ENCODE data around the gene SLC25A33.

The SLC25A33 gene

GRCh38 chr1:9603307-9603706 lies 64.0 kb downstream of the SLC25A33 start:
- Histone ChIP-seq H3K27me3 (ENCODE audit: insufficient read depth, low read length, poor library complexity) (no peaks in the 10 kb centered on the region), H2BK15ac (replicated peaks; ENCODE audit: low read depth) (no peak overlapping the region), H3K36me3 (ENCODE audit: control insufficient read depth, insufficient read depth, low read length) (peaks cover 5% of the 10 kb centered on the region), H2AK5ac (ENCODE audit: low read length) (no peak overlapping the region), H3K4ac (ENCODE audit: low read depth, low read length) (no peak overlapping the region), H4K8ac (ENCODE audit: low read depth, low read length) (no peak overlapping the region), H3K56ac (ENCODE audit: low read length) (no peak overlapping the region), H2BK5ac (ENCODE audit: low read length) (no peak overlapping the region), H3K9ac (ENCODE audit: low read length) (no peak overlapping the region), H3K79me1 (ENCODE audit: low read length) (no peaks in the 10 kb centered on the region), H4K5ac (ENCODE audit: low read length) (no peak overlapping the region), H3K4me3 (ENCODE audit: low read length) (no peak overlapping the region), H3K27ac (ENCODE audit: low read depth, low read length) (no peak overlapping the region), H2BK120ac (ENCODE audit: low read depth, low read length) (no peak overlapping the region), H3K4me2 (ENCODE audit: low read length) (no peak overlapping the region), H3K4me1 (ENCODE audit: control insufficient read depth, low read depth, low read length) (no peaks in the 10 kb centered on the region), H3K18ac (ENCODE audit: low read length) (no peak overlapping the region), H3K79me2 (ENCODE audit: control insufficient read depth, insufficient read depth, low read length) (no peaks in the 10 kb centered on the region), H3K23ac (ENCODE audit: low read length) (no peak overlapping the region)
- WGBS (ENCODE audit: extremely low coverage, insufficient coverage, low lambda C conversion rate): no CpG with 5 or more reads among the region's 14 CpGs
- DNase-seq: no peak

GRCh38 chr1:9603766-9604753 lies 64.8 kb downstream of the SLC25A33 start:
- Histone ChIP-seq H4K5ac (ENCODE audit: low read length) (no peak overlapping the region), H3K79me2 (ENCODE audit: control insufficient read depth, insufficient read depth, low read length) (no peaks in the 10 kb centered on the region), H3K27me3 (ENCODE audit: insufficient read depth, low read length, poor library complexity) (no peaks in the 10 kb centered on the region), H3K23ac (ENCODE audit: low read length) (no peak overlapping the region), H3K18ac (ENCODE audit: low read length) (no peak overlapping the region), H2AK5ac (ENCODE audit: low read length) (no peak overlapping the region), H3K4me2 (ENCODE audit: low read length) (no peak overlapping the region), H3K4me3 (ENCODE audit: low read length) (no peak overlapping the region), H3K79me1 (ENCODE audit: low read length) (no peaks in the 10 kb centered on the region), H2BK15ac (replicated peaks; ENCODE audit: low read depth) (no peak overlapping the region), H3K4ac (ENCODE audit: low read depth, low read length) (no peak overlapping the region), H4K8ac (ENCODE audit: low read depth, low read length) (no peak overlapping the region), H3K56ac (ENCODE audit: low read length) (no peak overlapping the region), H2BK5ac (ENCODE audit: low read length) (no peak overlapping the region), H3K36me3 (ENCODE audit: control insufficient read depth, insufficient read depth, low read length) (peaks cover 5% of the 10 kb centered on the region), H3K4me1 (ENCODE audit: control insufficient read depth, low read depth, low read length) (no peaks in the 10 kb centered on the region), H3K9ac (ENCODE audit: low read length) (no peak overlapping the region), H3K27ac (ENCODE audit: low read depth, low read length) (no peak overlapping the region), H2BK120ac (ENCODE audit: low read depth, low read length) (no peak overlapping the region)
- no CpG with 5 or more reads among the region's 42 CpGs for WGBS (ENCODE audit: extremely low coverage, insufficient coverage, low lambda C conversion rate)
- DNase-seq: no peak

GRCh38 chr1:9604836-9605235 lies 65.6 kb downstream of the SLC25A33 start:
- Histone ChIP-seq H3K4me3 (ENCODE audit: low read length) (no peak overlapping the region), H3K4me1 (ENCODE audit: control insufficient read depth, low read depth, low read length) (no peaks in the 10 kb centered on the region), H3K27me3 (ENCODE audit: insufficient read depth, low read length, poor library complexity) (no peaks in the 10 kb centered on the region), H3K36me3 (ENCODE audit: control insufficient read depth, insufficient read depth, low read length) (peaks cover 7% of the 10 kb centered on the region), H3K18ac (ENCODE audit: low read length) (no peak overlapping the region), H2BK120ac (ENCODE audit: low read depth, low read length) (no peak overlapping the region), H3K27ac (ENCODE audit: low read depth, low read length) (no peak overlapping the region), H3K4me2 (ENCODE audit: low read length) (no peak overlapping the region), H3K9ac (ENCODE audit: low read length) (no peak overlapping the region), H3K4ac (ENCODE audit: low read depth, low read length) (no peak overlapping the region), H4K5ac (ENCODE audit: low read length) (no peak overlapping the region), H3K79me2 (ENCODE audit: control insufficient read depth, insufficient read depth, low read length) (no peaks in the 10 kb centered on the region), H3K23ac (ENCODE audit: low read length) (no peak overlapping the region), H2BK5ac (ENCODE audit: low read length) (no peak overlapping the region), H2BK15ac (replicated peaks; ENCODE audit: low read depth) (no peak overlapping the region), H4K8ac (ENCODE audit: low read depth, low read length) (no peak overlapping the region), H2AK5ac (ENCODE audit: low read length) (no peak overlapping the region), H3K79me1 (ENCODE audit: low read length) (no peaks in the 10 kb centered on the region), H3K56ac (ENCODE audit: low read length) (no peak overlapping the region)
- WGBS (ENCODE audit: extremely low coverage, insufficient coverage, low lambda C conversion rate): no CpG with 5 or more reads among the region's 15 CpGs
- DNase-seq: no peak

- H4K8ac ChIP-seq (ENCODE audit: low read depth, low read length): no peak overlapping the region
- H2AK5ac ChIP-seq (ENCODE audit: low read length): no peak overlapping the region
- H3K36me3 ChIP-seq (ENCODE audit: control insufficient read depth, insufficient read depth, low read length): peaks cover 6% of the 10 kb centered on the region
- H3K18ac ChIP-seq (ENCODE audit: low read length): no peak overlapping the region
- H3K27me3 ChIP-seq (ENCODE audit: insufficient read depth, low read length, poor library complexity): no peaks in the 10 kb centered on the region
- no peak overlapping the region for H3K4me3 ChIP-seq (ENCODE audit: low read length)
- H3K27ac ChIP-seq (ENCODE audit: low read depth, low read length): no peak overlapping the region
- H3K4me1 ChIP-seq (ENCODE audit: control insufficient read depth, low read depth, low read length): no peaks in the 10 kb centered on the region
- no CpG with 5 or more reads among the region's 14 CpGs for WGBS (ENCODE audit: extremely low coverage, insufficient coverage, low lambda C conversion rate)
- H3K23ac ChIP-seq (ENCODE audit: low read length): no peak overlapping the region
- H4K5ac ChIP-seq (ENCODE audit: low read length): no peak overlapping the region
- H3K4ac ChIP-seq (ENCODE audit: low read depth, low read length): no peak overlapping the region
- no peak overlapping the region for H3K4me2 ChIP-seq (ENCODE audit: low read length)
- H2BK120ac ChIP-seq (ENCODE audit: low read depth, low read length): no peak overlapping the region
- H3K79me1 ChIP-seq (ENCODE audit: low read length): no peaks in the 10 kb centered on the region
- H2BK5ac ChIP-seq (ENCODE audit: low read length): no peak overlapping the region
- no peak for DNase-seq
- no peaks in the 10 kb centered on the region for H3K79me2 ChIP-seq (ENCODE audit: control insufficient read depth, insufficient read depth, low read length)
- no peak overlapping the region for H3K9ac ChIP-seq (ENCODE audit: low read length)
- H2BK15ac ChIP-seq (replicated peaks; ENCODE audit: low read depth): no peak overlapping the region
- no peak overlapping the region for H3K56ac ChIP-seq (ENCODE audit: low read length)
These were observed 66.7 kb downstream of the SLC25A33 start for GRCh38 chr1:9605946-9606455.

- no peak overlapping the region for H4K8ac ChIP-seq (ENCODE audit: low read depth, low read length)
- H4K5ac ChIP-seq (ENCODE audit: low read length): no peak overlapping the region
- no peak overlapping the region for H3K56ac ChIP-seq (ENCODE audit: low read length)
- H3K4me3 ChIP-seq (ENCODE audit: low read length): no peak overlapping the region
- peaks cover 6% of the 10 kb centered on the region for H3K36me3 ChIP-seq (ENCODE audit: control insufficient read depth, insufficient read depth, low read length)
- H3K79me2 ChIP-seq (ENCODE audit: control insufficient read depth, insufficient read depth, low read length): no peaks in the 10 kb centered on the region
- DNase-seq: no peak
- H3K4me1 ChIP-seq (ENCODE audit: control insufficient read depth, low read depth, low read length): no peaks in the 10 kb centered on the region
- H3K27me3 ChIP-seq (ENCODE audit: insufficient read depth, low read length, poor library complexity): no peaks in the 10 kb centered on the region
- no peak overlapping the region for H3K18ac ChIP-seq (ENCODE audit: low read length)
- no peak overlapping the region for H2BK15ac ChIP-seq (replicated peaks; ENCODE audit: low read depth)
- no peak overlapping the region for H3K4me2 ChIP-seq (ENCODE audit: low read length)
- H2BK5ac ChIP-seq (ENCODE audit: low read length): no peak overlapping the region
- no peak overlapping the region for H3K9ac ChIP-seq (ENCODE audit: low read length)
- H3K27ac ChIP-seq (ENCODE audit: low read depth, low read length): no peak overlapping the region
- no peak overlapping the region for H3K23ac ChIP-seq (ENCODE audit: low read length)
- no peak overlapping the region for H3K4ac ChIP-seq (ENCODE audit: low read depth, low read length)
- no peaks in the 10 kb centered on the region for H3K79me1 ChIP-seq (ENCODE audit: low read length)
- no peak overlapping the region for H2AK5ac ChIP-seq (ENCODE audit: low read length)
- H2BK120ac ChIP-seq (ENCODE audit: low read depth, low read length): no peak overlapping the region
- no CpG with 5 or more reads among the region's 21 CpGs for WGBS (ENCODE audit: extremely low coverage, insufficient coverage, low lambda C conversion rate)
These were observed 67.2 kb downstream of the SLC25A33 start for GRCh38 chr1:9606458-9606857.

Data from mesendoderm (in vitro differentiated cells).